IPS-20b (cell line): Measurements from ENCODE around the gene ALKBH1.

Experiments used
- H3K27ac ChIP-seq: one replicate; pipeline ENCODE4 v1.5.1; 2013; ENCODE audit warnings: low read length
- H3K27me3 ChIP-seq: 2 replicates; pipeline ENCODE4 v1.6.1; 2013; ENCODE audit warnings: mild to moderate bottlenecking, low read length, inconsistent platforms; ENCODE audit not compliant: insufficient read depth
- H3K36me3 ChIP-seq: 2 replicates; pipeline ENCODE4 v1.6.1; 2013; ENCODE audit warnings: low read depth, mild to moderate bottlenecking, inconsistent platforms, low read length, moderate library complexity; ENCODE audit not compliant: insufficient read depth
- H3K4me1 ChIP-seq: 2 replicates; pipeline ENCODE4 v1.6.1; 2013; ENCODE audit warnings: mild to moderate bottlenecking, control low read depth, inconsistent platforms, low read length, moderate library complexity; ENCODE audit not compliant: insufficient read depth
- H3K4me3 ChIP-seq: 2 replicates; pipeline ENCODE4 v1.5.1; 2013; ENCODE audit warnings: mild to moderate bottlenecking, low read length, inconsistent platforms
- H3K9ac ChIP-seq: 2 replicates; pipeline ENCODE4 v1.6.1; 2013; ENCODE audit warnings: low read depth, mild to moderate bottlenecking, inconsistent platforms, low read length, moderate library complexity
- H3K9me3 ChIP-seq: 2 replicates; pipeline ENCODE4 v1.6.1; 2013; ENCODE audit warnings: mild to moderate bottlenecking, low read depth, low read length, inconsistent platforms; ENCODE audit not compliant: insufficient read depth

ALKBH1 gene

GRCh38 chr14:77717608-77718305 is 9.9 kb upstream of the ALKBH1 start:
- H3K9ac ChIP-seq: no peak overlapping the region
- H3K27me3 ChIP-seq: no peaks in the 10 kb centered on the region
- peaks cover 95% of the 10 kb centered on the region for H3K36me3 ChIP-seq
- no peaks in the 10 kb centered on the region for H3K9me3 ChIP-seq
- no peaks in the 10 kb centered on the region for H3K4me1 ChIP-seq
- no peak overlapping the region for H3K4me3 ChIP-seq
- H3K27ac ChIP-seq: no peak overlapping the region

- no peaks in the 10 kb centered on the region for H3K4me1 ChIP-seq
- no peaks in the 10 kb centered on the region for H3K9me3 ChIP-seq
- H3K4me3 ChIP-seq: no peak overlapping the region
- H3K27ac ChIP-seq: no peak overlapping the region
- no peaks in the 10 kb centered on the region for H3K27me3 ChIP-seq
- no peak overlapping the region for H3K9ac ChIP-seq
- peaks cover 97% of the 10 kb centered on the region for H3K36me3 ChIP-seq
Observed at GRCh38 chr14:77714926-77715325, 7.1 kb upstream of the ALKBH1 start.

GRCh38 chr14:77710364-77710763 is 2.5 kb upstream of the ALKBH1 start:
- Histone ChIP-seq H3K9me3 (no peaks in the 10 kb centered on the region), H3K9ac (no peak overlapping the region), H3K27ac (no peak overlapping the region), H3K4me3 (peak overlapping the region; percentile 36; the same call in 1 of the 2 replicates), H3K4me1 (peaks cover 8% of the 10 kb centered on the region), H3K27me3 (no peaks in the 10 kb centered on the region), H3K36me3 (peaks cover 58% of the 10 kb centered on the region)

GRCh38 chr14:77709412-77709811 is 1.6 kb upstream of the ALKBH1 start:
- H3K27ac ChIP-seq: no peak overlapping the region
- peaks cover 53% of the 10 kb centered on the region for H3K36me3 ChIP-seq
- peak overlapping the region; percentile 99 for H3K4me3 ChIP-seq
- H3K9me3 ChIP-seq: no peaks in the 10 kb centered on the region
- H3K27me3 ChIP-seq: no peaks in the 10 kb centered on the region
- H3K9ac ChIP-seq: peak overlapping the region; percentile 99
- H3K4me1 ChIP-seq: peaks cover 8% of the 10 kb centered on the region

GRCh38 chr14:77708749-77709148 is 926 bp upstream of the ALKBH1 start:
- Histone ChIP-seq H3K4me3 (peak overlapping the region; percentile 99), H3K27ac (peak overlapping the region; percentile 80), H3K36me3 (peaks cover 53% of the 10 kb centered on the region), H3K27me3 (no peaks in the 10 kb centered on the region), H3K9me3 (no peaks in the 10 kb centered on the region), H3K4me1 (peaks cover 8% of the 10 kb centered on the region), H3K9ac (peak overlapping the region; percentile 99)

- Histone ChIP-seq H3K4me1 (peaks cover 8% of the 10 kb centered on the region), H3K9me3 (no peaks in the 10 kb centered on the region), H3K4me3 (peak overlapping the region; percentile 99), H3K9ac (peak overlapping the region; percentile 99), H3K27me3 (no peaks in the 10 kb centered on the region), H3K36me3 (peaks cover 50% of the 10 kb centered on the region), H3K27ac (peak overlapping the region; percentile 80)
Observed at GRCh38 chr14:77707355-77707723, 484 bp downstream of the ALKBH1 start.

- Histone ChIP-seq H3K27ac (no peak overlapping the region), H3K4me1 (peaks cover 8% of the 10 kb centered on the region), H3K9ac (no peak overlapping the region), H3K27me3 (no peaks in the 10 kb centered on the region), H3K36me3 (peaks cover 60% of the 10 kb centered on the region), H3K9me3 (no peaks in the 10 kb centered on the region), H3K4me3 (no peak overlapping the region)
Observed at GRCh38 chr14:77691259-77691658, 16.6 kb downstream of the ALKBH1 start.

- Histone ChIP-seq H3K27ac (no peak overlapping the region), H3K4me1 (no peaks in the 10 kb centered on the region), H3K36me3 (peaks cover 42% of the 10 kb centered on the region), H3K4me3 (no peak overlapping the region), H3K9ac (no peak overlapping the region), H3K27me3 (no peaks in the 10 kb centered on the region), H3K9me3 (no peaks in the 10 kb centered on the region)
Observed at GRCh38 chr14:77682158-77682553, 25.7 kb downstream of the ALKBH1 start.

- peaks cover 38% of the 10 kb centered on the region for H3K36me3 ChIP-seq
- H3K9me3 ChIP-seq: no peaks in the 10 kb centered on the region
- H3K4me1 ChIP-seq: no peaks in the 10 kb centered on the region
- no peak overlapping the region for H3K9ac ChIP-seq
- H3K4me3 ChIP-seq: no peak overlapping the region
- H3K27me3 ChIP-seq: no peaks in the 10 kb centered on the region
- H3K27ac ChIP-seq: no peak overlapping the region
Observed at GRCh38 chr14:77681196-77682157, 26.3 kb downstream of the ALKBH1 start.

- H3K36me3 ChIP-seq: peaks cover 52% of the 10 kb centered on the region
- no peaks in the 10 kb centered on the region for H3K9me3 ChIP-seq
- no peaks in the 10 kb centered on the region for H3K4me1 ChIP-seq
- H3K4me3 ChIP-seq: no peak overlapping the region
- H3K27me3 ChIP-seq: no peaks in the 10 kb centered on the region
- H3K27ac ChIP-seq: no peak overlapping the region
- no peak overlapping the region for H3K9ac ChIP-seq
Observed at GRCh38 chr14:77674931-77675330, 32.9 kb downstream of the ALKBH1 start.

- H3K9ac ChIP-seq: no peak overlapping the region
- H3K4me3 ChIP-seq: no peak overlapping the region
- no peaks in the 10 kb centered on the region for H3K27me3 ChIP-seq
- H3K9me3 ChIP-seq: no peaks in the 10 kb centered on the region
- no peaks in the 10 kb centered on the region for H3K4me1 ChIP-seq
- H3K27ac ChIP-seq: no peak overlapping the region
- H3K36me3 ChIP-seq: peaks cover 41% of the 10 kb centered on the region
Observed at GRCh38 chr14:77673193-77673592, 34.6 kb downstream of the ALKBH1 start.

- Histone ChIP-seq H3K36me3 (peaks cover 1% of the 10 kb centered on the region; the same call in 1 of the 2 replicates), H3K27me3 (no peaks in the 10 kb centered on the region), H3K9me3 (no peaks in the 10 kb centered on the region), H3K4me3 (no peak overlapping the region), H3K4me1 (peaks cover 2% of the 10 kb centered on the region; the same call in 1 of the 2 replicates), H3K27ac (no peak overlapping the region), H3K9ac (no peak overlapping the region)
Observed at GRCh38 chr14:77667331-77667730, 40.5 kb downstream of the ALKBH1 start.
